ENCODE measurements around the gene PDCD2. TPM values are rescaled to one million over a fixed set of nuclear protein-coding genes. Genes with fewer than 3 reads are reported as not detected.

PDCD2 gene
- total and polyA plus RNA-seq, 4 donors: 30.6 to 57.4 (median 44.3) TPM

DNA sequence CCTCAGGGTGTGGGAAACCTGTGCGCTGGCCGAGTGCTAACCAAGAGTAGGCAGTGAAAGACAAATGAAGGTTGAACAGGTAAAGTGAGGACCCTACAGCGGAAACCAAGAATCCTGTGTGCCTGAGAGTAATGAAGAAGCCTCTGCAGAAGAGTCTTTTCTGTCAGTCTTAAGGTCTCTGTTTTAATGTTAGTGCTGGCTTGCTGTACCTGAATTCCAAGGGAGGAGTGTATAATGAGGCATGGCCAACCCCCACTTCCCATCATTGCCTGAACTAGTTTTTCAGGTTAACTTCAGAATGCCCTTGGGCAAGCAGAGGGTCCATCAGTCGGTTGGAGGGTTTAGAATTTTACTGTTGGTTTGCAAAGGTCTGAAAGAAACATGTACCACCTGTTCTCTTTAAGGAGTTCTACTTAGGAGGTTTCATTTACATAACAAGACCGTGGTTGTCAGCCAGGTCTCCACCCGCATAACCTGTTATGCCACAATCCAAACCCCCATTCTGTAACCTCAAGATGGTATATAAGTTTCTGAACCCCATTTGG, 589 bp upstream of the PDCD2 start:
- TF ChIP-seq, protein P1, sequence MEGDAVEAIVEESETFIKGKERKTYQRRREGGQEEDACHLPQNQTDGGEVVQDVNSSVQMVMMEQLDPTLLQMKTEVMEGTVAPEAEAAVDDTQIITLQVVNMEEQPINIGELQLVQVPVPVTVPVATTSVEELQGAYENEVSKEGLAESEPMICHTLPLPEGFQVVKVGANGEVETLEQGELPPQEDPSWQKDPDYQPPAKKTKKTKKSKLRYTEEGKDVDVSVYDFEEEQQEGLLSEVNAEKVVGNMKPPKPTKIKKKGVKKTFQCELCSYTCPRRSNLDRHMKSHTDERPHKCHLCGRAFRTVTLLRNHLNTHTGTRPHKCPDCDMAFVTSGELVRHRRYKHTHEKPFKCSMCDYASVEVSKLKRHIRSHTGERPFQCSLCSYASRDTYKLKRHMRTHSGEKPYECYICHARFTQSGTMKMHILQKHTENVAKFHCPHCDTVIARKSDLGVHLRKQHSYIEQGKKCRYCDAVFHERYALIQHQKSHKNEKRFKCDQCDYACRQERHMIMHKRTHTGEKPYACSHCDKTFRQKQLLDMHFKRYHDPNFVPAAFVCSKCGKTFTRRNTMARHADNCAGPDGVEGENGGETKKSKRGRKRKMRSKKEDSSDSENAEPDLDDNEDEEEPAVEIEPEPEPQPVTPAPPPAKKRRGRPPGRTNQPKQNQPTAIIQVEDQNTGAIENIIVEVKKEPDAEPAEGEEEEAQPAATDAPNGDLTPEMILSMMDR (IDR thresholded peaks at IDR 0.05; ENCODE audit: control extremely low read depth, extremely low read depth): no peak
- H3K9ac ChIP-seq (ENCODE audit: insufficient read depth in 1 of 2, low read length in 2 of 2): peak overlapping the region; percentile 43 to 70
- H3K27ac ChIP-seq (ENCODE audit: low read depth in 1 of 2, low read length in 1 of 2): peak overlapping the region; percentile 82 to 94
- no peaks in the 10 kb centered on the region for H3K9me3 ChIP-seq (ENCODE audit: control insufficient read depth in 4 of 4, insufficient read depth in 3 of 4, low read length in 3 of 4)
- ATAC-seq (ENCODE audit: insufficient read depth, low FRiP score): peak; percentile 30
- no peaks in the 10 kb centered on the region for H3K27me3 ChIP-seq (ENCODE audit: control insufficient read depth in 3 of 3, insufficient read depth in 3 of 3, low read length in 2 of 3)
- peak overlapping the region; percentile 100 for H3K4me3 ChIP-seq
- 7 to 8% methylated on average over 6 of the region's 6 CpGs for WGBS, 2 donors
- H3K36me3 ChIP-seq (ENCODE audit: control insufficient read depth in 4 of 4, insufficient read depth in 4 of 4, low read length in 4 of 4): peaks cover 0 to 19% (median 11%) of the 10 kb centered on the region in 4 donors
- DNase-seq: peak; percentile 40 to 59 (median 43)
- H3K4me1 ChIP-seq (ENCODE audit: control insufficient read depth in 5 of 5, insufficient read depth in 5 of 5, low read length in 5 of 5): peaks cover 0 to 16% (median 1%) of the 10 kb centered on the region in 5 donors

DNA sequence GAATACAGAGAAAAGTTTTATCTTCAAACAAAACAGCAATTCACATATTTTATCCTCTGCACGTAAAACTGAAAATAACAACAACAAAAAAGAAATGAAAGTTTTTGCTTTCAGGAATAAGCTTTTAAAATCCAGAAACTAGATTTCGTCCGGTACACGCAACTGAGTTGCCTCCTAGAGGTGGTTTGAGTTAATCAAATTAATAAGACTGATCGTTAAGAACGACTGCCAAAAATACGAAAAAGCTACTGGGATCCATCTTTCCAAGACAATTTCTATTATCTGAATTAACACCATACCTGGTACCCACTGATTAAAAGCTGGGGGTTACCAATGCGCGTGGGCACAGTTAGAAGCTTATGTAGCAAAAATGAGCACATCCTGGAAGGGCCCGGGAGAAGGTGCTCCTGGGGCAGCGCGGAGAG, 669 bp downstream of the PDCD2 start:
- H3K27ac ChIP-seq (ENCODE audit: low read depth in 1 of 2, low read length in 1 of 2): peak overlapping the region; percentile 82 to 94
- DNase-seq (peak in 1 of 3 donors; percentile 5), ATAC-seq (ENCODE audit: insufficient read depth, low FRiP score) (no peak)
- peaks cover 0 to 16% (median 1%) of the 10 kb centered on the region in 5 donors for H3K4me1 ChIP-seq (ENCODE audit: control insufficient read depth in 5 of 5, insufficient read depth in 5 of 5, low read length in 5 of 5)
- peak overlapping the region; percentile 43 to 68 for H3K9ac ChIP-seq (ENCODE audit: insufficient read depth in 1 of 2, low read length in 2 of 2)
- WGBS, 2 donors: 1% methylated on average over 12 of the region's 12 CpGs
- H3K36me3 ChIP-seq (ENCODE audit: control insufficient read depth in 4 of 4, insufficient read depth in 4 of 4, low read length in 4 of 4): peaks cover 2 to 19% (median 13%) of the 10 kb centered on the region in 4 donors
- no peaks in the 10 kb centered on the region for H3K27me3 ChIP-seq (ENCODE audit: control insufficient read depth in 3 of 3, insufficient read depth in 3 of 3, low read length in 2 of 3)
- peak overlapping the region; percentile 100 for H3K4me3 ChIP-seq
- H3K9me3 ChIP-seq (ENCODE audit: control insufficient read depth in 4 of 4, insufficient read depth in 3 of 4, low read length in 3 of 4): no peaks in the 10 kb centered on the region
- TF ChIP-seq, protein P1 (IDR thresholded peaks at IDR 0.05; ENCODE audit: control extremely low read depth, extremely low read depth): no peak

DNA sequence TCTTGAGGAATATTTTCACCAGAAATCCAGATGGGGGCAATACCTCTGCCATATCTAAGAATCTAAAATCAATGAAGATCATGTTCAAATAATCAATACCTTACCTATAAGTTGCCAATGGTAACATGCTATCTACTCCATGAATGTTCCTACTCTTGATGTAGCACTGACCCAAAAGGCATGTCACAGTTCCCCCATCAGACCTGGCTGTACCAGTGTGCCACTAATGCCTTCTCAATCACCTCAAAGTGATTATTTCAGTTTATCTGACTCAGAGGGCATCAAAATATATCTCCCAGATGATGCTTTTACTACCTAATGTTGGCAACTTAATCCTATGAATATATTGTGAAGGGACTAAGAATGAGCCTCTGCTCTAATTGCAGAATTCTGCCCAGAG, 5.5 kb downstream of the PDCD2 start:
- H3K27ac ChIP-seq (ENCODE audit: low read depth in 1 of 2, low read length in 1 of 2): no peak overlapping the region
- TF ChIP-seq, protein P1 (IDR thresholded peaks at IDR 0.05; ENCODE audit: control extremely low read depth, extremely low read depth): no peak
- H3K27me3 ChIP-seq (ENCODE audit: control insufficient read depth in 3 of 3, insufficient read depth in 3 of 3, low read length in 2 of 3): no peaks in the 10 kb centered on the region
- peaks cover 14 to 45% (median 25%) of the 10 kb centered on the region in 4 donors for H3K36me3 ChIP-seq (ENCODE audit: control insufficient read depth in 4 of 4, insufficient read depth in 4 of 4, low read length in 4 of 4)
- no peaks in the 10 kb centered on the region for H3K9me3 ChIP-seq (ENCODE audit: control insufficient read depth in 4 of 4, insufficient read depth in 3 of 4, low read length in 3 of 4)
- H3K9ac ChIP-seq (ENCODE audit: insufficient read depth in 1 of 2, low read length in 2 of 2): no peak overlapping the region
- DNase-seq (no peak), ATAC-seq (ENCODE audit: insufficient read depth, low FRiP score) (no peak)
- H3K4me1 ChIP-seq (ENCODE audit: control insufficient read depth in 5 of 5, insufficient read depth in 5 of 5, low read length in 5 of 5): peaks cover 0 to 8% (median 0%) of the 10 kb centered on the region in 5 donors
- H3K4me3 ChIP-seq: no peak overlapping the region

DNA sequence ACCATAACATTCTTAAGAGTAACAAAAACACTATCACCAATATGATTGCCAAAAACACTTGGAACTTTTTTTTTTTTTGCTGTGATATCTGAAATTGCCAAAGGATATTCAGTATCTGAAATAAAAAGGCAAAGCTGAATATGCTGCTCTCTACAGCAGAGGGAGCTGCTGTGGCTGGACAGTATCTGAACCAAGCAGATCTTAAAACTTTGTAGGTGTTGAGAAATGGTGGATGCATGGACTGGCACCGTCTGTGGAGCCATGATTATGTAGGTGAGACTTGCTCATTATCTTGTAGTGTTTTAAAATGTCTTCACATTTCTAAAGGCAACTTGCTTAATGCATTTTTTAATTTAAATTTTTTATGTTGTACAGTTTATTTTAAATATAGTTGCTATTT, 9.2 kb downstream of the PDCD2 start:
- Histone ChIP-seq H3K4me3 (no peak overlapping the region), H3K9ac (ENCODE audit: insufficient read depth in 1 of 2, low read length in 2 of 2) (no peak overlapping the region), H3K27me3 (ENCODE audit: control insufficient read depth in 3 of 3, insufficient read depth in 3 of 3, low read length in 2 of 3) (no peaks in the 10 kb centered on the region), H3K36me3 (ENCODE audit: control insufficient read depth in 4 of 4, insufficient read depth in 4 of 4, low read length in 4 of 4) (peaks cover 21 to 43% (median 24%) of the 10 kb centered on the region in 4 donors), H3K9me3 (ENCODE audit: control insufficient read depth in 4 of 4, insufficient read depth in 3 of 4, low read length in 3 of 4) (no peaks in the 10 kb centered on the region), H3K27ac (ENCODE audit: low read depth in 1 of 2, low read length in 1 of 2) (no peak overlapping the region), H3K4me1 (ENCODE audit: control insufficient read depth in 5 of 5, insufficient read depth in 5 of 5, low read length in 5 of 5) (no peaks in the 10 kb centered on the region)
- WGBS, 2 donors: 86 to 87% methylated on average over 1 of the region's 1 CpG
- no peak for ATAC-seq (ENCODE audit: insufficient read depth, low FRiP score)
- DNase-seq: no peak
- TF ChIP-seq, protein P1 (IDR thresholded peaks at IDR 0.05; ENCODE audit: control extremely low read depth, extremely low read depth): no peak

Measured in lung (tissue), 12 donors.